Stimulated activated CD8-positive, alpha-beta memory T cell treated with anti-CD3 and anti-CD28 coated beads, Interleukin-7, amount 100 ng/mL, for 4 hours (primary cell): Measurements from ENCODE around the gene CAPZA3.
"Not testable (repeated sequence)": the region's sequence is repeated elsewhere in the genome, so short reads cannot be mapped to it uniquely, and the experiment has no call there.

Source experiments
- DNase-seq, 2 donors: peaks; one replicate each; pipeline ENCODE4 v3.0.0-alpha.2; 2020; ENCODE audit warnings: low read depth in 2 of 2

CAPZA3 gene

DNA sequence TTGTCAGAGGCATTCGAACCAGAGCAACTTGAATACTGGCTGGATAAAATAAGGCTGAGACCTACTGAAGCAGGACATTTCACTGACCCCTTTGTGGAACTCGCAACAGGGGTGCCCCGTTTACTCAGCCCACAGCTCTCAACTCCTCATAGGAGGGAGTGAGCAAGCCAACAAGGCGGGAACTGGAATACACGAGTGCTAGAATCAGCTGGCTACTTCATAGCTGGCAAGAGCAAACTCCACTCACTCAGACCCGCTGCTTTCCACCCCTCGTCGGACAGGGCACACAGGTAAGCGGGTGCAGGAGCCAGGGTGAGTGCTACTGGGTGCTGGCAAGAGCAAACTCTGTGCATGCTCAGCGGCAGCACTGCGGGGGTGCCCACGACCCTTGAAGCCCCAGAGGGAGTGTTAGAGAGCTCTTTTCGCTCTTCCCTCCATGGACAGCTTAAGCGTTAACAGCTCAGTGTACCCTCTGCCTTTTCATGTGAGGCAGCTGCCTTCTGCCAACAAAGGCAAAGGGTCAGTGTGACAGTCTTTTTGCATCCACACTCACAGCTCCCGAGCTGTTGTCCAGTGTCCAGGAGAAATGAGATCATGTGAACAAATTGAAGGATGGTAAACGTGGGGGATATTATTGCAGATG, 15.7 kb downstream of the CAPZA3 start:
- no peak for DNase-seq

- DNase-seq: no peak
These were observed 16.3 kb downstream of the CAPZA3 start for GRCh38 chr12:18754124-18754707.

DNA sequence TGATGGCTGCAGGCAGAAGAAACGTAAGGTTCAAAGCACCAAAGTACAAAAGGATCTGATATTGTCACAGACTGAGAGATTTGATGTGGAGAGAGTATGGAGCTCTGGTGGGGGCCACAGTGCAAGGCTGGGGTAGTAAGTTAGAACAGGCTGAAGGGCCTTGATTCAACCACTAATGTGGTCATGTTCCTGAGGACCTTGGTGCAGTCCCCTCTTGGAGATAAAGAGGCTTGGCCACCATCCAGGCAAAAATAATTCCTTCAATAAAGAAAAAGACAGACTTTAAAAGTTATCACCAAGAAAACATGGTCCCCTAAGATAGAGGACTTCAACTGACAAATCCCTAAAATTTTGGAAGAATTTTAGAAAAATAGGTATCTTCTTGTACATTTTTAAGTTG, 17.4 kb downstream of the CAPZA3 start:
- no peak for DNase-seq

DNA sequence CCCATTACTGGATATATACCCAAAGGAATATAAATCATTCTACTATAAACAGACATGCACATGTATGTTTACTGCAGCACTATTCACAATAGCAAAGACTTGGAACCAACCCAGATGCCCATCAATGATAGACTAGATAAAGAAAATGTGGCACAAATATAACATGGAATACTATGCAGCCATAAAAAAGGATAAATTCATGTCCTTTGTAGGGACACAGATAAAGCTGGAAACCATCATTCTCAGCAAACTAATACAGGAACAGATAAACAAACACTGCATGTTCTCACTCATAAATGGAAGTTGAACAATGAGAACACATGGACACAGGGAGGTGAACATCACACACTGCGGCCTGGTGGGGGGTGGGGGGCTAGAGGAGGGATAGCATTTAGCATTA, 28.6 kb downstream of the CAPZA3 start:
- DNase-seq: not testable (repeated sequence)

GRCh38 chr12:18782827-18783226, 44.9 kb downstream of the CAPZA3 start:
- DNase-seq: no peak

DNA sequence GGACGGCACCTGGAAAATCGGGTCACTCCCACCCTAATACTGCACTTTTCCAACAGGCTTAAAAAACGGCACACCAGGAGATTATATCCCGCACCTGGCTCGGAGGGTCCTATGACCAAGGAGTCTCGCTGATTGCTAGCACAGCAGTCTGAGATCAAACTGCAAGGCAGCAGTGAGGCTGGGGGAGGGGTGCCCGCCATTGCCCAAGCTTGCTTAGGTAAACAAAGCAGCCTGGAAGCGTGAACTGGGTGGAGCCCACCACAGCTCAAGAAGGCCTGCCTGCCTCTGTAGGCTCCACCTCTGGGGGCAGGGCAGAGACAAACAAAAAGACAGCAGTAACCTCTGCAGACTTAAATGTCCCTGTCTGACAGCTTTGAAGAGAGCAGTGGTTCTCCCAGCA, 47.5 kb downstream of the CAPZA3 start:
- not testable (repeated sequence) for DNase-seq
